ENCODE results near the gene IL1R2. TPM values are rescaled to one million over a fixed set of nuclear protein-coding genes. Genes with fewer than 3 reads are reported as not detected.

IL1R2 gene
- total RNA-seq, 1 experiment from 2014 or later, result 0.22 TPM

GRCh38 chr2:101995019-101995418 is 3.3 kb downstream of the IL1R2 start (continued):
- TF ChIP-seq ZNF281 (CRISPR knock-in tag; IDR thresholded peaks at IDR 0.05) (no peak), NR1H2 (CRISPR knock-in tag; IDR thresholded peaks at IDR 0.05) (no peak), FOXP1 (CRISPR knock-in tag; IDR thresholded peaks at IDR 0.05; ENCODE audit: borderline replicate concordance) (no peak), TCF7 (CRISPR knock-in tag; IDR thresholded peaks at IDR 0.05; ENCODE audit: low read depth) (no peak), NFATC4 (CRISPR knock-in tag; IDR thresholded peaks at IDR 0.05) (no peak), AFF4 (CRISPR knock-in tag; IDR thresholded peaks at IDR 0.05; ENCODE audit: borderline replicate concordance) (no peak), ZNF423 (CRISPR knock-in tag; IDR thresholded peaks at IDR 0.05) (no peak), TEAD1 (CRISPR knock-in tag; IDR thresholded peaks at IDR 0.05) (no peak), NFYB (CRISPR knock-in tag; conservative IDR thresholded peaks at IDR 0.05; ENCODE audit: low read depth) (no peak), ZNF121 (CRISPR knock-in tag; IDR thresholded peaks at IDR 0.05) (no peak), KAT7 (CRISPR knock-in tag; IDR thresholded peaks at IDR 0.05; ENCODE audit: borderline replicate concordance) (no peak), ZSCAN18 (CRISPR knock-in tag; IDR thresholded peaks at IDR 0.05) (no peak)

- H3K9me3 Mint-ChIP-seq, result peaks cover 7% of the 10 kb centered on the region
- no peak overlapping the region for H3K27ac Mint-ChIP-seq
- H3K36me3 Mint-ChIP-seq, result no peaks in the 10 kb centered on the region
- TF ChIP-seq ZNF263 (CRISPR knock-in tag; IDR thresholded peaks at IDR 0.05; ENCODE audit: low read depth), result no peak
- H3K27me3 Mint-ChIP-seq (ENCODE audit: low read depth), result no peaks in the 10 kb centered on the region; the same call in 1 of the 2 replicates
- ATAC-seq (no peak), DNase-seq (ENCODE audit: low spot score) (no peak)
- ChIA-PET POLR2A (no interaction called here), CTCF (interaction anchor here (1.1 to 1.8 kb wide), 2 partner anchors 10 to 245 kb away, joined by 4 to 7 read pairs; no protein-coding TSS in a partner anchor)
- H3K4me3 Mint-ChIP-seq, result no peak overlapping the region
- H3K4me1 Mint-ChIP-seq, result peaks cover 3% of the 10 kb centered on the region; the same call in 1 of the 2 replicates
These were observed 4.0 kb downstream of the IL1R2 start for GRCh38 chr2:101995804-101996203.

- no peaks in the 10 kb centered on the region for H3K4me1 Mint-ChIP-seq
- H3K9me3 Mint-ChIP-seq, result peaks cover 7% of the 10 kb centered on the region
- H3K27me3 Mint-ChIP-seq (ENCODE audit: low read depth), result no peaks in the 10 kb centered on the region; the same call in 1 of the 2 replicates
- no peak overlapping the region for H3K27ac Mint-ChIP-seq
- H3K4me3 Mint-ChIP-seq, result no peak overlapping the region
- DNase-seq (ENCODE audit: low spot score), result no peak
- ChIA-PET CTCF (interaction anchor here (0.8 to 1.7 kb wide), 3 partner anchors 22 to 253 kb away, joined by 3 to 6 read pairs (median 6); no protein-coding TSS in a partner anchor), POLR2A (interaction anchor here (0.5 kb wide), 1 partner anchor 45 kb away, joined by 4 read pairs; no protein-coding TSS in a partner anchor)
- no peaks in the 10 kb centered on the region for H3K36me3 Mint-ChIP-seq
- ATAC-seq, result no peak
- no peak for TF ChIP-seq NFATC4 (CRISPR knock-in tag; IDR thresholded peaks at IDR 0.05)
- no peak for TF ChIP-seq SMAD4 (CRISPR knock-in tag; IDR thresholded peaks at IDR 0.05)
- no peak for TF ChIP-seq SMAD3 (CRISPR knock-in tag; IDR thresholded peaks at IDR 0.05; ENCODE audit: borderline replicate concordance)
- no peak for TF ChIP-seq RELA (CRISPR knock-in tag; IDR thresholded peaks at IDR 0.05; ENCODE audit: borderline replicate concordance)
- no peak for TF ChIP-seq ZNF425 (CRISPR knock-in tag; conservative IDR thresholded peaks at IDR 0.05)
- no peak for TF ChIP-seq MLX (CRISPR knock-in tag; IDR thresholded peaks at IDR 0.05)
- TF ChIP-seq ZNF317 (CRISPR knock-in tag; IDR thresholded peaks at IDR 0.05; ENCODE audit: borderline replicate concordance, low read depth), result no peak
- no peak for TF ChIP-seq IRF2 (CRISPR knock-in tag; IDR thresholded peaks at IDR 0.05; ENCODE audit: borderline replicate concordance, low read depth)
- TF ChIP-seq ERG (CRISPR knock-in tag; IDR thresholded peaks at IDR 0.05), result no peak
- no peak for TF ChIP-seq NR2C2 (CRISPR knock-in tag; IDR thresholded peaks at IDR 0.05)
These were observed 6.8 kb downstream of the IL1R2 start for GRCh38 chr2:101998556-101998895.
